Measurements from ENCODE around the gene SLC7A10.
A peak's percentile ranks its signal among the peaks of the same experiment; 100 is the strongest.

The SLC7A10 gene

GRCh38 chr19:33195645-33196347, 29.9 kb downstream of the SLC7A10 start:
- DNase-seq = no peak
- H2BK5ac ChIP-seq (ENCODE audit: low read depth, low read length, poor library complexity) = no peak overlapping the region
- no peak overlapping the region for H3K27ac ChIP-seq (ENCODE audit: low read depth, low read length)
- H3K18ac ChIP-seq (ENCODE audit: low read length) = no peak overlapping the region
- no peak overlapping the region for H2BK12ac ChIP-seq (ENCODE audit: low read length)
- no peaks in the 10 kb centered on the region for H3K79me2 ChIP-seq (ENCODE audit: control insufficient read depth, insufficient read depth, low read length, poor library complexity)
- no CpG with 5 or more reads among the region's 17 CpGs for WGBS (ENCODE audit: extremely low coverage, insufficient coverage, insufficient read length)
- H3K27me3 ChIP-seq (ENCODE audit: insufficient read depth, low read length) = peaks cover 20% of the 10 kb centered on the region
- H3K4me1 ChIP-seq (ENCODE audit: control insufficient read depth in 1 of 2, insufficient read depth in 2 of 2, low read length in 2 of 2) = peaks cover 0 to 5% of the 10 kb centered on the region in 2 experiments
- H3K4ac ChIP-seq (ENCODE audit: low read depth, low read length) = no peak overlapping the region
- H4K8ac ChIP-seq (ENCODE audit: low read depth, low read length) = no peak overlapping the region
- no peaks in the 10 kb centered on the region for H3K79me1 ChIP-seq (ENCODE audit: low read length)
- no peak overlapping the region for H3K4me3 ChIP-seq (ENCODE audit: low read depth, low read length)
- H4K12ac ChIP-seq (ENCODE audit: low read depth, low read length) = no peak overlapping the region
- H3K9me3 ChIP-seq (ENCODE audit: insufficient read depth, low read depth, low read length) = no peaks in the 10 kb centered on the region
- H2BK120ac ChIP-seq (ENCODE audit: insufficient read depth, low read length, poor library complexity) = no peak overlapping the region
- H2AK5ac ChIP-seq (ENCODE audit: low read length) = no peak overlapping the region
- H3K23ac ChIP-seq (ENCODE audit: low read length) = no peak overlapping the region
- H4K91ac ChIP-seq (ENCODE audit: low read depth, low read length) = no peak overlapping the region
- no peak overlapping the region for H3K9ac ChIP-seq (ENCODE audit: low read length)
- no peak overlapping the region for H3K14ac ChIP-seq (ENCODE audit: low read length)
- peak overlapping the region; percentile 89 for H3K4me2 ChIP-seq (ENCODE audit: low read length)
- no peak overlapping the region for H2AFZ ChIP-seq (ENCODE audit: insufficient read depth, low read length, poor library complexity)
- H3K36me3 ChIP-seq (ENCODE audit: control insufficient read depth in 1 of 2, insufficient read depth in 2 of 2, low read length in 2 of 2) = no peaks in the 10 kb centered on the region

GRCh38 chr19:33194886-33195644, 30.6 kb downstream of the SLC7A10 start:
- no CpG with 5 or more reads among the region's 49 CpGs for WGBS (ENCODE audit: extremely low coverage, insufficient coverage, insufficient read length)
- Histone ChIP-seq H4K91ac (ENCODE audit: low read depth, low read length) (no peak overlapping the region), H3K4me1 (ENCODE audit: control insufficient read depth in 1 of 2, insufficient read depth in 2 of 2, low read length in 2 of 2) (peaks cover 0 to 5% of the 10 kb centered on the region in 2 experiments), H2AFZ (ENCODE audit: insufficient read depth, low read length, poor library complexity) (peak overlapping the region; percentile 18), H3K36me3 (ENCODE audit: control insufficient read depth in 1 of 2, insufficient read depth in 2 of 2, low read length in 2 of 2) (no peaks in the 10 kb centered on the region), H3K4me3 (ENCODE audit: low read depth, low read length) (peak overlapping the region; percentile 71), H3K14ac (ENCODE audit: low read length) (peak overlapping the region; percentile 32), H3K18ac (ENCODE audit: low read length) (peak overlapping the region; percentile 68), H4K8ac (ENCODE audit: low read depth, low read length) (no peak overlapping the region), H3K27ac (ENCODE audit: low read depth, low read length) (no peak overlapping the region), H3K23ac (ENCODE audit: low read length) (no peak overlapping the region), H4K12ac (ENCODE audit: low read depth, low read length) (peak overlapping the region; percentile 38), H3K4me2 (ENCODE audit: low read length) (peak overlapping the region; percentile 89), H3K27me3 (ENCODE audit: insufficient read depth, low read length) (peaks cover 20% of the 10 kb centered on the region), H2BK12ac (ENCODE audit: low read length) (no peak overlapping the region), H2BK5ac (ENCODE audit: low read depth, low read length, poor library complexity) (no peak overlapping the region), H3K9ac (ENCODE audit: low read length) (peak overlapping the region; percentile 59), H3K79me2 (ENCODE audit: control insufficient read depth, insufficient read depth, low read length, poor library complexity) (no peaks in the 10 kb centered on the region), H2AK5ac (ENCODE audit: low read length) (no peak overlapping the region), H3K4ac (ENCODE audit: low read depth, low read length) (no peak overlapping the region), H3K79me1 (ENCODE audit: low read length) (no peaks in the 10 kb centered on the region), H3K9me3 (ENCODE audit: insufficient read depth, low read depth, low read length) (no peaks in the 10 kb centered on the region), H2BK120ac (ENCODE audit: insufficient read depth, low read length, poor library complexity) (no peak overlapping the region)
- DNase-seq = peak in 1 of 2 donors; percentile 18

GRCh38 chr19:33194532-33194885, 31.1 kb downstream of the SLC7A10 start:
- no peak overlapping the region for H2AK5ac ChIP-seq (ENCODE audit: low read length)
- H4K91ac ChIP-seq (ENCODE audit: low read depth, low read length) = no peak overlapping the region
- no peak overlapping the region for H3K27ac ChIP-seq (ENCODE audit: low read depth, low read length)
- H4K8ac ChIP-seq (ENCODE audit: low read depth, low read length) = no peak overlapping the region
- no peak overlapping the region for H2BK5ac ChIP-seq (ENCODE audit: low read depth, low read length, poor library complexity)
- H3K18ac ChIP-seq (ENCODE audit: low read length) = peak overlapping the region; percentile 68
- no peak overlapping the region for H2BK12ac ChIP-seq (ENCODE audit: low read length)
- DNase-seq = peak in 1 of 2 donors; percentile 18
- H3K4me1 ChIP-seq (ENCODE audit: control insufficient read depth in 1 of 2, insufficient read depth in 2 of 2, low read length in 2 of 2) = peaks cover 0 to 5% of the 10 kb centered on the region in 2 experiments
- H3K79me2 ChIP-seq (ENCODE audit: control insufficient read depth, insufficient read depth, low read length, poor library complexity) = no peaks in the 10 kb centered on the region
- H3K4me3 ChIP-seq (ENCODE audit: low read depth, low read length) = peak overlapping the region; percentile 71
- no peak overlapping the region for H2BK120ac ChIP-seq (ENCODE audit: insufficient read depth, low read length, poor library complexity)
- H4K12ac ChIP-seq (ENCODE audit: low read depth, low read length) = no peak overlapping the region
- no peaks in the 10 kb centered on the region for H3K36me3 ChIP-seq (ENCODE audit: control insufficient read depth in 1 of 2, insufficient read depth in 2 of 2, low read length in 2 of 2)
- peaks cover 20% of the 10 kb centered on the region for H3K27me3 ChIP-seq (ENCODE audit: insufficient read depth, low read length)
- H3K23ac ChIP-seq (ENCODE audit: low read length) = no peak overlapping the region
- no peak overlapping the region for H3K4ac ChIP-seq (ENCODE audit: low read depth, low read length)
- H3K14ac ChIP-seq (ENCODE audit: low read length) = peak overlapping the region; percentile 37
- WGBS (ENCODE audit: extremely low coverage, insufficient coverage, insufficient read length) = no CpG with 5 or more reads among the region's 57 CpGs
- no peaks in the 10 kb centered on the region for H3K9me3 ChIP-seq (ENCODE audit: insufficient read depth, low read depth, low read length)
- no peaks in the 10 kb centered on the region for H3K79me1 ChIP-seq (ENCODE audit: low read length)
- H3K4me2 ChIP-seq (ENCODE audit: low read length) = peak overlapping the region; percentile 89
- peak overlapping the region; percentile 39 for H2AFZ ChIP-seq (ENCODE audit: insufficient read depth, low read length, poor library complexity)
- H3K9ac ChIP-seq (ENCODE audit: low read length) = no peak overlapping the region

- H3K4me3 ChIP-seq (ENCODE audit: low read depth, low read length) = peak within 1 kb of the TSS; percentile 71
- no peak within 1 kb of the TSS for H4K91ac ChIP-seq (ENCODE audit: low read depth, low read length)
- no peak within 1 kb of the TSS for H3K4ac ChIP-seq (ENCODE audit: low read depth, low read length)
- no peak within 1 kb of the TSS for H2BK120ac ChIP-seq (ENCODE audit: insufficient read depth, low read length, poor library complexity)
- H2AFZ ChIP-seq (ENCODE audit: insufficient read depth, low read length, poor library complexity) = peak within 1 kb of the TSS; percentile 39
- H4K12ac ChIP-seq (ENCODE audit: low read depth, low read length) = peak within 1 kb of the TSS; percentile 38
- H3K14ac ChIP-seq (ENCODE audit: low read length) = peak within 1 kb of the TSS; percentile 37
- no peak within 1 kb of the TSS for H2BK12ac ChIP-seq (ENCODE audit: low read length)
- no peak within 1 kb of the TSS for H2AK5ac ChIP-seq (ENCODE audit: low read length)
- peak in 1 of 2 donors; percentile 19 for DNase-seq
- H3K79me1 ChIP-seq (ENCODE audit: low read length) = no peaks in the 10 kb centered on the region
- H3K4me1 ChIP-seq (ENCODE audit: control insufficient read depth in 1 of 2, insufficient read depth in 2 of 2, low read length in 2 of 2) = peaks cover 0 to 5% of the 10 kb centered on the region in 2 experiments
- peak within 1 kb of the TSS; percentile 68 for H3K18ac ChIP-seq (ENCODE audit: low read length)
- no peak within 1 kb of the TSS for H3K27ac ChIP-seq (ENCODE audit: low read depth, low read length)
- peak within 1 kb of the TSS; percentile 59 for H3K9ac ChIP-seq (ENCODE audit: low read length)
- no peak within 1 kb of the TSS for H3K23ac ChIP-seq (ENCODE audit: low read length)
- no peak within 1 kb of the TSS for H2BK5ac ChIP-seq (ENCODE audit: low read depth, low read length, poor library complexity)
- no peaks in the 10 kb centered on the region for H3K79me2 ChIP-seq (ENCODE audit: control insufficient read depth, insufficient read depth, low read length, poor library complexity)
- no peaks in the 10 kb centered on the region for H3K9me3 ChIP-seq (ENCODE audit: insufficient read depth, low read depth, low read length)
- H3K4me2 ChIP-seq (ENCODE audit: low read length) = peak within 1 kb of the TSS; percentile 89
- WGBS (ENCODE audit: extremely low coverage, insufficient coverage, insufficient read length) = no CpG with 5 or more reads among the region's 50 CpGs
- no peak within 1 kb of the TSS for H4K8ac ChIP-seq (ENCODE audit: low read depth, low read length)
- peaks cover 20% of the 10 kb centered on the region for H3K27me3 ChIP-seq (ENCODE audit: insufficient read depth, low read length)
- H3K36me3 ChIP-seq (ENCODE audit: control insufficient read depth in 1 of 2, insufficient read depth in 2 of 2, low read length in 2 of 2) = no peaks in the 10 kb centered on the region
Observed at GRCh38 chr19:33193865-33194362, 31.7 kb downstream of the SLC7A10 start, which contains the start of gene LRP3. Gene LRP3, plus strand, starts transcription at chr19:33194330. Its CDS starts 456 bp downstream, at chr19:33194786.

Data from trophoblast cell (in vitro differentiated cells and primary cell).